SK-N-SH treated with all-trans-retinoic acid at 6 μM for 48 hours (cell line): ENCODE results near the gene SBF2.
A peak's percentile ranks its signal among the peaks of the same experiment; 100 is the strongest.

Source experiments
- ATAC-seq: fragments of 200-7000 bp; cut with Tn5 transposase; 3 replicates; pipeline ENCODE4 v1.9.1; 2020; ENCODE audit warnings: mild to moderate bottlenecking, moderate library complexity
- ARNTL ChIP-seq: fragments of 450-650 bp; formaldehyde crosslinking; IDR thresholded peaks from 2 replicates; pipeline ENCODE4 v1.5.0; 2020; ENCODE audit warnings: low read depth, mild to moderate bottlenecking, moderate library complexity, borderline replicate concordance
- BACH2 ChIP-seq: fragments of 250-450 bp; sonication (Bioruptor Pico); IDR thresholded peaks from 2 replicates; pipeline ENCODE4 v1.9.0; 2021; ENCODE audit warnings: mild to moderate bottlenecking, borderline replicate concordance
- CREB5 ChIP-seq: fragments of 250-450 bp; sonication (Bioruptor Pico); IDR thresholded peaks from 2 replicates; pipeline ENCODE4 v1.5.1; 2020; ENCODE audit warnings: low read depth, mild to moderate bottlenecking, moderate library complexity
- CSDC2 ChIP-seq: fragments of 250-450 bp; sonication (Bioruptor Pico); IDR thresholded peaks from 2 replicates; pipeline ENCODE4 v1.5.0; 2020; ENCODE audit warnings: mild to moderate bottlenecking, moderate library complexity
- CSRNP3 ChIP-seq: fragments of 250-450 bp; sonication (Bioruptor Pico); IDR thresholded peaks from 2 replicates; pipeline ENCODE4 v1.5.1; 2021; ENCODE audit warnings: mild to moderate bottlenecking, moderate library complexity
- ESRRG ChIP-seq: fragments of 250-450 bp; sonication (Bioruptor Pico); IDR thresholded peaks from 2 replicates; pipeline ENCODE4 v1.6.1; 2021; ENCODE audit warnings: mild to moderate bottlenecking
- GLIS3 ChIP-seq: fragments of 250-450 bp; sonication (Bioruptor Pico); IDR thresholded peaks from 2 replicates; pipeline ENCODE4 v1.5.0; 2020; ENCODE audit warnings: mild to moderate bottlenecking, moderate library complexity
- ISL1 ChIP-seq: fragments of 250-450 bp; sonication (Bioruptor Pico); IDR thresholded peaks from 2 replicates; pipeline ENCODE4 v2.1.2; 2022; ENCODE audit warnings: mild to moderate bottlenecking, moderate library complexity
- OSR1 ChIP-seq: fragments of 250-450 bp; sonication (Bioruptor Pico); IDR thresholded peaks from 2 replicates; pipeline ENCODE4 v1.8.0; 2022; ENCODE audit warnings: moderate library complexity, mild to moderate bottlenecking, inconsistent platforms
- PATZ1 ChIP-seq: fragments of 250-450 bp; sonication (Bioruptor Pico); IDR thresholded peaks from 2 replicates; pipeline ENCODE4 v1.8.0; 2020; ENCODE audit warnings: mild to moderate bottlenecking, moderate library complexity, borderline replicate concordance
- POU6F1 ChIP-seq: fragments of 250-450 bp; sonication (Bioruptor Pico); IDR thresholded peaks from 2 replicates; pipeline ENCODE4 v1.8.0; 2021; ENCODE audit warnings: low read depth, mild to moderate bottlenecking, moderate library complexity, borderline replicate concordance
- PPARA ChIP-seq: fragments of 250-450 bp; sonication (Bioruptor Pico); IDR thresholded peaks from 2 replicates; pipeline ENCODE4 v1.5.0; 2020; ENCODE audit warnings: mild to moderate bottlenecking, borderline replicate concordance
- RARB ChIP-seq: fragments of 250-450 bp; sonication (Bioruptor Pico); IDR thresholded peaks from 2 replicates; pipeline ENCODE4 v1.8.0; 2021; ENCODE audit warnings: mild to moderate bottlenecking, moderate library complexity
- SNAI2 ChIP-seq: fragments of 250-450 bp; sonication (Bioruptor Pico); IDR thresholded peaks from 2 replicates; pipeline ENCODE4 v1.5.0; 2020; ENCODE audit warnings: mild to moderate bottlenecking, moderate library complexity
- TCF4 ChIP-seq: fragments of 250-450 bp; sonication (Bioruptor Pico); IDR thresholded peaks from 2 replicates; pipeline ENCODE4 v1.8.0; 2021; ENCODE audit warnings: mild to moderate bottlenecking, moderate library complexity, borderline replicate concordance
- TOX ChIP-seq: fragments of 250-450 bp; sonication (Bioruptor Pico); IDR thresholded peaks from 2 replicates; pipeline ENCODE4 v1.8.0; 2021; ENCODE audit warnings: mild to moderate bottlenecking, moderate library complexity, borderline replicate concordance
- TSHZ2 ChIP-seq: fragments of 250-450 bp; sonication (Bioruptor Pico); IDR thresholded peaks from 2 replicates; pipeline ENCODE4 v1.5.0; 2020; ENCODE audit warnings: mild to moderate bottlenecking, moderate library complexity
- ZC3H10 ChIP-seq: fragments of 250-450 bp; sonication (Bioruptor Pico); IDR thresholded peaks from 2 replicates; pipeline ENCODE4 v1.5.1; 2021; ENCODE audit warnings: mild to moderate bottlenecking, moderate library complexity
- ZFP3 ChIP-seq: fragments of 250-450 bp; sonication (Bioruptor Pico); IDR thresholded peaks from 2 replicates; pipeline ENCODE4 v1.5.0; 2020; ENCODE audit warnings: mild to moderate bottlenecking, moderate library complexity
- ZFP30 ChIP-seq: fragments of 450-650 bp; formaldehyde crosslinking; IDR thresholded peaks from 2 replicates; pipeline ENCODE4 v1.5.0; 2022; ENCODE audit warnings: mild to moderate bottlenecking, moderate library complexity
- ZNF565 ChIP-seq: fragments of 450-650 bp; formaldehyde crosslinking; conservative IDR thresholded peaks from 2 replicates; pipeline ENCODE4 v1.5.0; 2020; ENCODE audit warnings: low read depth, mild to moderate bottlenecking, moderate library complexity
- ZNF70 ChIP-seq: fragments of 450-650 bp; formaldehyde crosslinking; IDR thresholded peaks from 2 replicates; pipeline ENCODE4 v1.5.0; 2020; ENCODE audit warnings: mild to moderate bottlenecking, moderate library complexity
- ZNF8 ChIP-seq: fragments of 450-650 bp; formaldehyde crosslinking; IDR thresholded peaks from 2 replicates; pipeline ENCODE4 v1.5.0; 2020; ENCODE audit warnings: mild to moderate bottlenecking, moderate library complexity

SBF2 gene

GRCh38 chr11:9815486-9816136 is 478.4 kb downstream of the SBF2 start:
- TF ChIP-seq SNAI2 (CRISPR knock-in tag) (no peak), CREB5 (CRISPR knock-in tag) (no peak), TOX (no peak), GLIS3 (CRISPR knock-in tag) (no peak), ISL1 (CRISPR knock-in tag) (no peak), ZC3H10 (no peak), PPARA (CRISPR knock-in tag) (no peak), TSHZ2 (no peak), CSRNP3 (no peak), ZFP3 (CRISPR knock-in tag) (no peak), RARB (CRISPR knock-in tag) (no peak), OSR1 (CRISPR knock-in tag) (no peak), CSDC2 (no peak), POU6F1 (no peak), BACH2 (CRISPR knock-in tag) (no peak), PATZ1 (CRISPR knock-in tag) (no peak), ESRRG (CRISPR knock-in tag) (no peak), ZNF70 (CRISPR knock-in tag) (no peak), TCF4 (CRISPR knock-in tag) (no peak), ZFP30 (no peak)
- peak; percentile 88 for ATAC-seq

GRCh38 chr11:9814108-9814507 is 479.9 kb downstream of the SBF2 start:
- TF ChIP-seq TOX (no peak), ZC3H10 (0 out of 2 replicates have a peak, but pooled peaks have one; percentile 12), SNAI2 (CRISPR knock-in tag) (no peak), ZNF8 (no peak), ARNTL (no peak), PATZ1 (CRISPR knock-in tag) (no peak), ZFP3 (CRISPR knock-in tag) (no peak), ZNF565 (CRISPR knock-in tag) (no peak), PPARA (CRISPR knock-in tag) (no peak), CSRNP3 (no peak), BACH2 (CRISPR knock-in tag) (no peak), CSDC2 (no peak), OSR1 (CRISPR knock-in tag) (no peak), ESRRG (CRISPR knock-in tag) (no peak), ISL1 (CRISPR knock-in tag) (peak; percentile 67)
- TF ChIP-seq, all 23 proteins: peak for 2
- peak; percentile 78 for ATAC-seq
